Activated naive CD8-positive, alpha-beta T cell treated with anti-CD3 and anti-CD28 coated beads for 36 hours (primary cell): ENCODE data around the gene RAB5B. TPM values are rescaled to one million over a fixed set of nuclear protein-coding genes. Genes with fewer than 3 reads are reported as not detected.

ENCODE experiments used
- DNase-seq: peaks from one replicate; pipeline ENCODE4 v3.0.0; 2021
- H3K27ac Mint-ChIP-seq: one replicate; pipeline ENCODE4 v1.8.0; 2022; ENCODE audit warnings: mild to moderate bottlenecking, moderate library complexity, mixed read lengths
- H3K27me3 Mint-ChIP-seq: one replicate; pipeline ENCODE4 v1.8.0; 2022; ENCODE audit warnings: mild to moderate bottlenecking, mixed read lengths
- H3K36me3 Mint-ChIP-seq: one replicate; pipeline ENCODE4 v1.8.0; 2021; ENCODE audit warnings: mild to moderate bottlenecking, mixed read lengths
- H3K4me1 Mint-ChIP-seq: one replicate; pipeline ENCODE4 v1.8.0; 2021; ENCODE audit warnings: mixed read lengths
- H3K4me3 Mint-ChIP-seq: one replicate; pipeline ENCODE4 v1.8.0; 2022; ENCODE audit warnings: mild to moderate bottlenecking, moderate library complexity, mixed read lengths
- H3K9me3 Mint-ChIP-seq: one replicate; pipeline ENCODE4 v1.8.0; 2022; ENCODE audit warnings: mixed read lengths
- total RNA-seq, 2 experiments: library from RNA; stranded (reverse); gene quantifications; one replicate each; pipeline ENCODE4 v1.2.3, GENCODE V29; 2021

The RAB5B gene
- total RNA-seq, 2 experiments from 2014 or later, result 24.5 to 25.3 TPM

DNA sequence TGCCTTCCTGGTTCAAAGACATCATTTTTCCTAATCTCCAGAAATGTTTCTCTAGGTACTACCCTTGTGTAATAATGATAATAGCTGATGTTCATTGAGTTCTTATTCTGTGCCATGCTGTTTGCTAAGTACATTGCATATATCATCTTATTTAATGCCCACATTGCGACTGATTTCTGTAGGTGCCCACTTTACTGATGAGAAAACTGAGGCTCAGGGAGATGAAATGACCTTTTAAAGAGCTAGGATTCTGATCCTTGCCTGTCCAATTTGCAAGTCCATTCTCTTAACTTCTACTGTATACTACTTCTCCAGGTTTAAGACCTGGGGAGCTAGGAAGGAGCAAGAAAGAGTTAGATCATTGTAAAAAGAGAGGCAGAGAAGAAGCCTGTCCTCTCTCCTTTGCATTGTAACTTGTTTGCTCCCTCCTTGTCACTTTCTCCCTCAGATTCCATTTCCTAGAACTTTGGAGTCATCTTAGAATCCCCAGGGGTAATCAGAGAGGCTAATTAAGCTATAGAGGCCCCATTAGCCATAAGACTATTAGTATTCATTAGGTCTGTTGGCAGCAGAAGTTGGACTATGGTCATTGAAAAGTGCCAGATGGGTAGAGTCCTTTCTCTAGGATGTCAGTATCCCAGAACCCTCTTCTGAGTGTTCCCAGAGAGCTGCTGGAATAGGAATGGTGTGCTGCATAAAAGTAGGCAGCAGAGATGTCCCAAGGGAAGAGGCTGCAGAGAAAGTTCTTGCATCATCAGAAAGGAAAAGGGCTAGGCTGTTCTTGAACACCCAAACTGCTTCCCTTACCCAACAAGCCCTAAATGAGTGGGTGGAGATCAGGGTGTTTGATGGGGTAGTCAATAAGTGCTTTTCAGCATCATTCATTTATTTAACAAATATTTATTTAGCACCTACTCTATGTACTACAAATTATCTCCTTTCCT lies 39.8 kb upstream of the RAB5B start:
- Mint-ChIP-seq H3K9me3 (no peaks in the 10 kb centered on the region), H3K36me3 (peaks cover 68% of the 10 kb centered on the region), H3K4me3 (peak overlapping the region; percentile 99), H3K4me1 (peaks cover 75% of the 10 kb centered on the region), H3K27ac (peak overlapping the region; percentile 99), H3K27me3 (no peaks in the 10 kb centered on the region)
- no peak for DNase-seq

DNA sequence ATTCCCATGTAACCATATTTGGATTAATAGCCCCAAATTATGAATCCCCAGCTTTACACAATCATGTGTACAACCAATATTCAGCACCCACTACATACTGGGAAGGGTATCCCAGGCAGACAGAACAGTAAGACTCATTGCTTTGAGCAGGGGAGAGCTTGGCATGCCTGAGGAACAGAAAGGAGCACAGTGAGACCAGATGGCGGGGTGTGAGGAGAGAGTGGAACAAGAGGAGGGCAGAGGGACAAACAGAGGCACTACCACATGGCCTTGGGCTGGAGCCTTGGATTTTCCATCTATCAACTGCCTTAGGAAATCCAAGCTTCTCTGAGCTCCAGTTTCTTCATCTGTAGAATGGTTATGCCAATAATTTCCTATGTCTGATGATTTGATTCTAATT lies 39.1 kb upstream of the RAB5B start:
- peak overlapping the region; percentile 99 for H3K27ac Mint-ChIP-seq

DNA sequence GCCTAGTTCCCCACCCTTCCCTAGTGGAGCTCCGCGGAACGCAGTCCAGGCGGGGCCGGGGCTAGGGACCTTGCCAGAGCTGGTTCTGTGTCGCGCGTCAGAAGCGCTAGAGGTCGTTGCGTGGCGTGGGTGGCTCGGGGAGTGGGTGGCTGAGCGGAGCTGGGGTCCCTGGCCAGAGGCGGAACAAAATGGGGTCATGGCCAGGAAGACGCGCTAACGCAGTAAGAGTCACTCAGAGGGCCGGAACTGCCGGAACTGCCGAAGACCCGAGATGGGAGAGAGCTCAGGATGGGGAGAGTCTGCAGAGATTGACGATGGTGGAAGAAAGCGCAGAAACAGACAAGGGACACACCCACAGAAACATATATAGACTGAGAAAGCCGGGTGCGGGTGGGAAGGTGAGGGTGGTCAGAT lies 38.1 kb upstream of the RAB5B start:
- Mint-ChIP-seq H3K36me3 (peaks cover 72% of the 10 kb centered on the region), H3K27me3 (no peaks in the 10 kb centered on the region), H3K9me3 (no peaks in the 10 kb centered on the region), H3K4me1 (peaks cover 78% of the 10 kb centered on the region), H3K4me3 (peak overlapping the region; percentile 99), H3K27ac (peak overlapping the region; percentile 99)
- peak; percentile 45 for DNase-seq

More for the DNA sequence above, 39.1 kb upstream of the RAB5B start:
- H3K36me3 Mint-ChIP-seq, result peaks cover 67% of the 10 kb centered on the region
- H3K9me3 Mint-ChIP-seq, result no peaks in the 10 kb centered on the region
- DNase-seq, result no peak
- peaks cover 77% of the 10 kb centered on the region for H3K4me1 Mint-ChIP-seq
- H3K4me3 Mint-ChIP-seq, result peak overlapping the region; percentile 99
- no peaks in the 10 kb centered on the region for H3K27me3 Mint-ChIP-seq

DNA sequence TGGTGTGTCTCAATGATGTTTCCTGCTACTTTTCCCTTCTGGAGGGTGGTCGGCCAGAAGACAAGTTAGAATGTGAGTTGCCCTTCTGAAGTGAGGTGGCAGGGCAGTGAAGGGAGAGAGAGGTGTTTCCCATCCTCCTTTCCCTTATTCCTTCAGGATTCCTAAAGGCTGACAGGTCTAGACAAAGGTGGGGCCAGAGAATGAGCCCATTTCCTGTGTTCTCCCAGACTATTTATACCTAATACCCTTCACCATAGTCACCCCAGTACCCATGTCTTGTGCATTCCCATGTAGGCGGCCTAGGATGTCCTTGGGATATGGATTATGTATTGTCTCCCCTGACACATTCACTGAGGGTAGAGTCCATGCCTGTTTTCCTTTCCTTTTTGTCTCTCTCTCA lies 35.9 kb upstream of the RAB5B start:
- DNase-seq, result no peak
- peaks cover 71% of the 10 kb centered on the region for H3K36me3 Mint-ChIP-seq
- peak overlapping the region; percentile 84 for H3K27ac Mint-ChIP-seq
- H3K27me3 Mint-ChIP-seq, result no peaks in the 10 kb centered on the region
- H3K4me1 Mint-ChIP-seq, result peaks cover 88% of the 10 kb centered on the region
- H3K9me3 Mint-ChIP-seq, result no peaks in the 10 kb centered on the region
- H3K4me3 Mint-ChIP-seq, result no peak overlapping the region

DNA sequence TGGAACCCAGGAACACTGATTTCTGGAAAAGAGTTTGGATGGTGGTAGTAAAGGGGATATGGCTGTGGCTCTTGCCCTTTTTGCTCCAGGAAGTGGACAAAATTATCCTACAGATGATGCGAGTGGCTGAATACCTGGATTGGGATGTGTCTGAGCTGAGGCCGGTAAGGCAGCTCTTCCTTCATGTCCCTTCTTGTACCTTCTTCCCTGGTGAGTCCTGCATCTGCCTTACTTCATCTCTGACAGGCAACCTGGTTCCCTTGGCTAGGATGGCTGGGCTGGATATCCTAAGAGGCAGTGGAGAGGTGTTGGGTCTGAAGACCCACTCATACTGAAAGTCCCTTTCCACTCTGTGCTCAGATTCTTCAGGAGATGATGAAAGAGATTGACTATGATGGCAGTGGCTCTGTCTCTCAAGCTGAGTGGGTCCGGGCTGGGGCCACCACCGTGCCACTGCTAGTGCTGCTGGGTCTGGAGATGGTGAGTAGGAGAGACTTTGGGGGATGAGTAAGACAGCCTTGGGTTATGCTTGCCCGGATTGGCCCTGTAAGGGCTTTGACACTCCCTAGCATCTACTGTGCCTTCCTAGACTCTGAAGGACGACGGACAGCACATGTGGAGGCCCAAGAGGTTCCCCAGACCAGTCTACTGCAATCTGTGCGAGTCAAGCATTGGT lies 34.9 kb upstream of the RAB5B start:
- H3K36me3 Mint-ChIP-seq, result peaks cover 69% of the 10 kb centered on the region
- H3K4me3 Mint-ChIP-seq, result no peak overlapping the region
- H3K27ac Mint-ChIP-seq, result peak overlapping the region; percentile 84
- no peaks in the 10 kb centered on the region for H3K27me3 Mint-ChIP-seq
- no peaks in the 10 kb centered on the region for H3K9me3 Mint-ChIP-seq
- no peak for DNase-seq
- peaks cover 83% of the 10 kb centered on the region for H3K4me1 Mint-ChIP-seq

DNA sequence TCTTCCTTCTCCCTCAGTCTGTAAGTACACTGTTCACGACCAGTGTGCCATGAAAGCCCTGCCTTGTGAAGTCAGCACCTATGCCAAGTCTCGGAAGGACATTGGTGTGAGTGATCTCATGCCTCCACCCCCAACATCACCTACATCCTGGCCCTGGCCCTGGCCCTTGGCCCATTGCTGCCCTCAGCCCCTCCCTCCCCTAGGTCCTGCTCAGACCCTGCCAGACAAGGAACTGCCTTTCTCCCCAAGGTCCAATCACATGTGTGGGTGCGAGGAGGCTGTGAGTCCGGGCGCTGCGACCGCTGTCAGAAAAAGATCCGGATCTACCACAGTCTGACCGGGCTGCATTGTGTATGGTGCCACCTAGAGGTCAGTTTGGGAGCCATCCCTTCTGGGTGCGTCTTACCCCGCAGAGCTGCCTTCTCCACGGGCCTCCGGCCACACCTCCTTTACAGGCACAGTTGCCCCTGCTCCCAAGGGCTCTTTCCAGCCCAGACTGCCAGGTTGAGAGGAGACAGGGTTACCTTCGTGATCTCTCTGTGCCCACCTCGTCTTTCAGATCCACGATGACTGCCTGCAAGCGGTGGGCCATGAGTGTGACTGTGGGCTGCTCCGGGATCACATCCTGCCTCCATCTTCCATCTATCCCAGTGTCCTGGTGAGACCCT lies 33.7 kb upstream of the RAB5B start:
- peaks cover 73% of the 10 kb centered on the region for H3K4me1 Mint-ChIP-seq
- H3K27ac Mint-ChIP-seq, result peak overlapping the region; percentile 45
- no peaks in the 10 kb centered on the region for H3K27me3 Mint-ChIP-seq
- peaks cover 66% of the 10 kb centered on the region for H3K36me3 Mint-ChIP-seq
- peak; percentile 82 for DNase-seq
- no peaks in the 10 kb centered on the region for H3K9me3 Mint-ChIP-seq
- no peak overlapping the region for H3K4me3 Mint-ChIP-seq

DNA sequence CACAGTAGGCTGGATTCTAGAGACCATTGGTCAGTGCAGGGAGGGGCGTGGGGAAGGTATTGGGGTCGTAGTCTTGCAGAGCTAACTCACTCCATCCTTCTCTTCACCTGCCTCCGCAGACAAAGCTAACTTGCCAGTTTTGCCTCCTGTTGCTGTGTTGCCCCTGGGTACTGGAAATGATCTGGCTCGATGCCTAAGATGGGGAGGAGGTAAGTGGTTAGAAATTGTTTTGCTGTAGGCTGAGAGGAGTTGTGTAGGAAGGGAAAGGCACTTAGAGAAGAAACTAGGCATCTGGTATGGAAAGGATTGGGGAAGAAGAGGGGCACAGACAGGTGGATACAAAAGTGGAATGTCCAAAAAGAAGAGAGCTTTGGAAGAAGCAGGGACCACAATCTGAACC lies 31.8 kb upstream of the RAB5B start:
- Mint-ChIP-seq H3K9me3 (no peaks in the 10 kb centered on the region), H3K27ac (peak overlapping the region; percentile 43), H3K4me3 (no peak overlapping the region), H3K4me1 (peaks cover 63% of the 10 kb centered on the region), H3K27me3 (no peaks in the 10 kb centered on the region), H3K36me3 (peaks cover 67% of the 10 kb centered on the region)
- no peak for DNase-seq

DNA sequence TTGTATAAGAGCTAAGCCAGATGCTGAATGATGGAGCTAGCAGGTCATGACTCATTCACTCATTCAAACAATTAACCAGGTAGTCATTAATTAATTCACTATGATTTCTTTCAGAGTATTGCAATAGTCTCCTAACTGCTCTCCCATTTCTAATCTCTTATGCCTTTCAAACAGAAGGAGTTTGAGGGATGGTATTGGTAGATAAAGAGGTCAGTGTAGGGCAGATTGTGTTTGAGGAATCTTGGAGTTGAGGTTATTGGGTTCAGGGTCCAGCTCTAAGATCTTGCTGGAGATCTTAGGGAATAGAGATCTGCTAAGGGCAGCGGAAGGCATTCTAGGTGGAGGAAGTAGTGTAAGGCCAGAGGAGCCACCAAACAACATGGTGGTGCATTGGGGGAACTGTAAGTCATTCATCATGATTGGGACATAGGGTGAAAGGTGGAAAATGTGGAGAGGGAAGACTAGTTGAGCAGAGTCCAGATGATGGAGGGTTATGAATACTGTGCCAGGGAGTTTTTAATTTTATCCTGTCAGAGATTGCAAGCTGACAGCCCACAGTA lies 31.2 kb upstream of the RAB5B start:
- Mint-ChIP-seq H3K27ac (peak overlapping the region; percentile 43), H3K27me3 (no peaks in the 10 kb centered on the region), H3K36me3 (peaks cover 66% of the 10 kb centered on the region), H3K4me1 (peaks cover 62% of the 10 kb centered on the region), H3K9me3 (no peaks in the 10 kb centered on the region), H3K4me3 (no peak overlapping the region)
- DNase-seq, result no peak

DNA sequence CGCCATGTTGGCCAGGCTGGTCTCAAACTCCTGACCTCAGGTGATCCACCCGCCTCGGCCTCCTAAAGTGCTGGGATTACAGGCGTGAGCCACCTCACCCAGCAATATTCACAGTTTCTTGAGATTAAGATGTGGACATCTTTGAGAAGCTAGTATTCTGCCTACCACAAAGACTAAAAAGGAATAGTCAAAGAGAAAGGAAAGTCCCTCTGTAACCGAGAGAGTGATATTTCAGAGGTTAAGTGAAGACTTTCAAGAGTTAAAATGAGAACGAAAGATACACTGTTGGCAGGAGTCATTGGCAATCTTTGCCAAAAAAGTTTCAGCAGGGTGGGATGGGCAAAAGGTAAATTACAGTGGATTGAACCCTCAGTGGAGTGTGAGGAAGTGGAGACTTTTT lies 27.3 kb upstream of the RAB5B start:
- H3K4me1 Mint-ChIP-seq, result peaks cover 35% of the 10 kb centered on the region
- H3K27ac Mint-ChIP-seq, result peak overlapping the region; percentile 70
- no peaks in the 10 kb centered on the region for H3K27me3 Mint-ChIP-seq
- no peaks in the 10 kb centered on the region for H3K9me3 Mint-ChIP-seq
- H3K36me3 Mint-ChIP-seq, result peaks cover 60% of the 10 kb centered on the region
- DNase-seq, result no peak
- no peak overlapping the region for H3K4me3 Mint-ChIP-seq

DNA sequence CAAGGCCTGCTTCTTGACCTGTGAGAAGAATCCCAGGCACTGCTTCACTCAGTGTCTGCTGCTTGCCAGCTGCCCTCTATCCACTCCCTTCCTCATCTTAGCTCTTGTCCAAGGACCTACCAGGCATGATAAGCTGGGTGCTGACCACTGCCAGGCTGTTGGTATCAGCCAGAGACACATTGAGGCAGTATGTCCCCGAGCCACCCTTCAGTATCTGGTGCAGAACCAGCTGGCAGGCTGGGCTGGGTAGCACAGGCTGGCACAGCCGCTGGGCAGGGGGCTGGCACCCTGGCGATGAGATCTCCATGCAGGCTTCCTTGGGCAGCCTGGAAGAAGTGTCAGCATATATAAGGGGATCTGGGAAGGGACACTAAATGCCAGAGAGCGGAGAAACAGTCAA lies 18.5 kb upstream of the RAB5B start:
- H3K4me3 Mint-ChIP-seq, result no peak overlapping the region
- H3K27ac Mint-ChIP-seq, result no peak overlapping the region
- H3K4me1 Mint-ChIP-seq, result peaks cover 18% of the 10 kb centered on the region
- no peaks in the 10 kb centered on the region for H3K27me3 Mint-ChIP-seq
- DNase-seq, result no peak
- H3K36me3 Mint-ChIP-seq, result peaks cover 15% of the 10 kb centered on the region
- H3K9me3 Mint-ChIP-seq, result no peaks in the 10 kb centered on the region

DNA sequence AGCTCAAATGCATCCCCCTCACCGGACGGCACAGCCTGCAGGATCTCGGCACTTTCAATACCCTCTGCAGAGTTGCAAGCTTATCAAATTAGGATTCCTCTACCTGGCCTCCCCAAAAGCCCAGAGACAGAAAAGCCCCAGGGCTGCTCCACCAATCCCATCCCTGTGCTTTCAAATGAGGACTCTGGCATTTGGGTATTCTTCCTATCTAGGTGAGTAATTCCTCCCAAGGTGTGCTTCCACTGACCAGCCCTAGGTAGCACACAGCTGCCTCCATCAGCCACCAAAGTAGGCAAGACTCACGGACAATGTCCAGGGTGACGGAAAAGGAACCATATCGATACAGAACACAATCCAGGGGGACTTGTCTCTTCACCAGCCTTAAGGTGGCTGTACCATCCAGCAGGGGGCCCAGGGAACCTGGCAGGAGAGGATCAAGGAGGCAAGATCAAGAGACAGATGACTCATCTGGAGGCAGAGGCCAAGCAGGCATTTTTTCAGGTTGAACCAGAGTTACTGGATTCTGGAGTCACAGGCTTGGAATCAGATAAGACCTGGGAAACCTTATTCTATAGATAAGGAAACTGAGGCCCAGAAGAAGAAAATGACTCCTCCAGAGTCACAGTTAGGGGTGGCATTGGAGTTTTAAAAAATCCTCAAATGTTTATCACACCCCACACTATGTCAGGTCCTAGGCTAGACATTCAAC lies 17.9 kb upstream of the RAB5B start:
- Mint-ChIP-seq H3K27me3 (no peaks in the 10 kb centered on the region), H3K4me3 (no peak overlapping the region), H3K4me1 (peaks cover 18% of the 10 kb centered on the region), H3K27ac (peak overlapping the region; percentile 21), H3K36me3 (peaks cover 15% of the 10 kb centered on the region), H3K9me3 (no peaks in the 10 kb centered on the region)
- peak; percentile 56 for DNase-seq

DNA sequence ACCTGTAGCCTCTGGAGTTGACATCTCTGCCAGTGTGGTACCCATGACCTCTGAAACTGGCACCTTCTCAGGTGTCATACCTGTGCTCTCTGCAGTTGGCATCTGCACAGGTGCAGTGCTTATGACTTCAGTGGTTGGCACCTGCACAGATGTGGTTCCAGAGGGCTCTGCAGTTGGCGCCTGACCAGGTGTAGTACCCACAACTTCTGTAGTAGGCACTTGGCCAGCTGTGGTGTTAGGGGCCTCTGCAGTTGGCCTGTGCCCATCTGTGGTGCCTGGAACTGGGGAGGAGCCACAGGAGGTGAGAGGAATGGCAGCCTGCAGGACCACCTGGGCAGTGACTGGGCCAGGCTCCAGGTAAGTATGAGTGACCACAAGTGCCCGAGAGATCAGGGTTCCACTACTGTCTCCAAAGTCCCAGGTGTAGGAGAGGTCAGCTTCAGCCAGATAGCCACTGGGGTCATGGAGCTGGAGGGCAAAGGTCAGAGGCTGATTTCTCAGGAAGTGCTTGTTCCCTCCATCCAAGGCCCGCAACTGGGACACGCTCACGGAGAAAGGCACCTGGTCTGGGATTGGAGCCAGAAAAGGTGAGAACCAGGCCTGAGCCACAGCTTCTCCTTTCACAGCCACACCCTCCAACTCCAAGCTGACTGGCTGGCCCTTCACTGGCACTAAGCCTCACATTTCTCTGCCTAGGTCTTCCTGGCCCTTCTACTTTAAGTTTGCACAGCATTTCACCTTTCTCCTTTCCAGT lies 16.6 kb upstream of the RAB5B start:
- no peak for DNase-seq
- no peaks in the 10 kb centered on the region for H3K9me3 Mint-ChIP-seq
- H3K4me1 Mint-ChIP-seq, result peaks cover 13% of the 10 kb centered on the region
- no peak overlapping the region for H3K4me3 Mint-ChIP-seq
- H3K27me3 Mint-ChIP-seq, result no peaks in the 10 kb centered on the region
- H3K36me3 Mint-ChIP-seq, result peaks cover 6% of the 10 kb centered on the region
- no peak overlapping the region for H3K27ac Mint-ChIP-seq

DNA sequence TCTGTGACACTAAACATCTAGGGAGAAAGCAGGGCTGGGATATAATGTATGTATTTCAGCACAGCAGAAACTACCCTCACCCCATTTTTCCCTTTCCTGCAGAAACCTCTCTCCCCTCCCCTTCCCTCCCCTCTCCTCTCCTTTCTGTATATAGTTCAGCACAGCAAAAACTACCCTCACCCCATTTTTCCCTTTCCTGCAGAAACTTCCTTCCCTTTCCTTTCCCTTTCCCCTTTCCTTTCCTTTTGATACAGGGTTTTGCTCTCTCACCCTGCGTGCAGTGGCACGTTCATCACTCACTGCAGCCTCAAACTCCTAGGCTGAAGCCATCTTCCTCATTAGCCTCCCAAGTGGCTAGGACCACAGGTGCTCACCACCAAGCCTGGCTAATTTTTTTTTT lies 10.1 kb upstream of the RAB5B start:
- peaks cover 22% of the 10 kb centered on the region for H3K4me1 Mint-ChIP-seq
- H3K9me3 Mint-ChIP-seq, result no peaks in the 10 kb centered on the region
- H3K4me3 Mint-ChIP-seq, result no peak overlapping the region
- no peak for DNase-seq
- peaks cover 16% of the 10 kb centered on the region for H3K36me3 Mint-ChIP-seq
- no peaks in the 10 kb centered on the region for H3K27me3 Mint-ChIP-seq
- peak overlapping the region; percentile 8 for H3K27ac Mint-ChIP-seq

DNA sequence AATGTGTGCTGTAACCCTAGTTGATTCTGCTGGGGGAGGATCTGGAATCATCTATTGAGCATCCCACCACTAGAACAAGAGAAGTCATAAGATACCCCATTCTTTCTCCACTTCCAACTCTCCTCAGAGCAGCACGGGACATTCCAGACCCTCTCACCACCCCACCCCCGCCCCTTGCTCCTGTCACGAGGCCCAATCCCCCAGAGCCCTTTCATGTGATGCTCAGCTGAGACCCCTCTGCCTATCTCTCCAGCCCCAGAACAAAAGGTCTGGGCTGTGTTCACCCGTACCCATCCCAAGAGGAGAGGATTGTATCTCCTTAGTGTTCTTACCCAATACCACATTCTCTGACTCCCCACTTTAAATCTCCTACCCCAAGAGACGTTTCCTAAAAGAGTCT lies 8.6 kb upstream of the RAB5B start:
- DNase-seq, result no peak
- H3K27ac Mint-ChIP-seq, result no peak overlapping the region
- H3K36me3 Mint-ChIP-seq, result peaks cover 16% of the 10 kb centered on the region
- H3K4me3 Mint-ChIP-seq, result no peak overlapping the region
- H3K9me3 Mint-ChIP-seq, result no peaks in the 10 kb centered on the region
- no peaks in the 10 kb centered on the region for H3K27me3 Mint-ChIP-seq
- H3K4me1 Mint-ChIP-seq, result peaks cover 22% of the 10 kb centered on the region
